DMS153 treated with DMSO at 0.1 percent for 48 hours (cell line): ENCODE results near the gene AURKAIP1.
A peak's percentile ranks its signal among the peaks of the same experiment; 100 is the strongest.
"Not testable (repeated sequence)": the region's sequence is repeated elsewhere in the genome, so short reads cannot be mapped to it uniquely, and the experiment has no call there.

Experiments used
- DNase-seq: peaks from one replicate; lab custom pipeline; 2025; ENCODE audit not compliant: unreplicated experiment; lab: John Stamatoyannopoulos, UW

Gene AURKAIP1

GRCh38 chr1:1374929-1375662, at the start of gene AURKAIP1:
TSS of gene AURKAIP1 (minus strand) at chr1:1375207. CDS start at chr1:1374756, 451 bp downstream.
- DNase-seq = peak; percentile 100

DNA sequence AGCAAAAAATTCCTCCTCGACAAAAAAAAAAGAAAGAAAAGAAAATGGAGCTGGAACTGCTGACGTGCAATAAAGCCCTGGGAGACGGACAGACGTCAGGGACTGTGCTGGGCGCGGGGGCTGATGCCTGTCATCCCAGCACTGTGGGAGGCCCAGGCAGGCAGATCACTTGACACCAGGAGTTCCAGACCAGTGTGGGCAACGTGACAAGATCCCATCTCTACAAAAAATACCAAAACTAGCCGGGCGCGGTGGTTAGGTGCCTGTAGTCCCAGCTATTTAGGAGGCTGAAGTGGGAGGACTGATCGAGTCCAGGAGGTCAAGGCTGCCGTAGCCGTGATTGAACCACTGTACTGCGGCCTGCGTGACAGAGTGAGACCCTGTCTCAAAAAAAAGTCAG, 49.7 kb upstream of the AURKAIP1 start:
- no peak for DNase-seq

DNA sequence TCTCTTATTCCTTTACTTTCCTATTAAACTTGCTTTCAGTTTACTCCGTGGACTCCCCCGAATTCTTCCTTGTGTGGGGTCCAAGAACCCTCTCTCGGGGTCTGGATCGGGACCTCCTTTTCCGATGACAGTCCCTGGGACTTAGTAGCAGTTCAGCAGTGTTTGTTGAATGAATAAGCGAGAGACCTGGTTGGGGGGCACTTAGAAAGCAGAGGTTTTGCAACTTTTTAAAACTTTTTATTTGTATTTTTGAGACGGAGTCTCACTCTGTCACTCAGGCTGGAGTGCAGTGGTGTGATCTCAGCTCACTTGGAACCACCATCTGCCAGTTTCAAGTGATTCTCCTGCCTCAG, 48.2 kb upstream of the AURKAIP1 start:
- no peak for DNase-seq

DNA sequence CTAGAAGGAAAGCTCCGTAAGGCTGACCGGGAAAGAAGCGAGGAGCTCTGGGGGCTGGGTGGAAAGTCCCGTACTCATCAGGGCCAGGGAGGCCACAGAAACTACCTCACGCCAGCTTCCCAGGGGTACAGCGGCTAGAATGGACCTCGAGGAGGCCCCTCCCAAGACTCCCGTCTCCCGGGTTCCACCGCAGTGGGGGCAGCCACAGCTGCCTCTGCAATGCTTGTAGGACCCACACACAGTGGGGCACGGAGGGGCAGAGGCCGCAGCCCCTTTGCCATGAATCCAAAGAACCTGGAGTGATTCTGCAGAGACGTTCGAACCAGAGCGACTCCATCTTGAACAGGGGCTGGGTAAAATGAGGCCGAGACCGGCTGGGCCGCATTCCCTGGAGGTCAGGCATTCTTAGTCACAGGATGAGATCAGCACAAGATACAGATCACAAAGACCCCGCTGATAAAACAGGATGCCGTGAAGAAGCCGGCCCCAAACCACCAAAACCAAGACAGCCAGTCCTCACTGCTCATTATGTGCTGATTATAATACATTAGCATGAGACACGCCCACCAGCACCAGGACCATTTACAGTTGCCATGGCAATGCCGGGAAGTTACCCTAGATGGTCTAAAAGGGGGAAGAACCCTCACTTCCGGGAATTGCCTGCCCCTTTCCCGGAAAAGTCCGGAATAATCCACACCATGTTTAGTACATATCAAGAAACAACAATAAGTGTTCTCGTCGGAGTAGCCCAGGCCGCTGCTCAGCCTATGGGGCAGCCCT, 47.6 kb upstream of the AURKAIP1 start:
- DNase-seq = no peak

- no peak for DNase-seq
These were observed 47.0 kb upstream of the AURKAIP1 start for GRCh38 chr1:1421907-1422464.

GRCh38 chr1:1421147-1421906, 46.3 kb upstream of the AURKAIP1 start, which contains the start of gene ANKRD65:
TSS of gene ANKRD65 (minus strand) at chr1:1421276. CDS start at chr1:1421005, 271 bp downstream.
- DNase-seq = peak; percentile 98

DNA sequence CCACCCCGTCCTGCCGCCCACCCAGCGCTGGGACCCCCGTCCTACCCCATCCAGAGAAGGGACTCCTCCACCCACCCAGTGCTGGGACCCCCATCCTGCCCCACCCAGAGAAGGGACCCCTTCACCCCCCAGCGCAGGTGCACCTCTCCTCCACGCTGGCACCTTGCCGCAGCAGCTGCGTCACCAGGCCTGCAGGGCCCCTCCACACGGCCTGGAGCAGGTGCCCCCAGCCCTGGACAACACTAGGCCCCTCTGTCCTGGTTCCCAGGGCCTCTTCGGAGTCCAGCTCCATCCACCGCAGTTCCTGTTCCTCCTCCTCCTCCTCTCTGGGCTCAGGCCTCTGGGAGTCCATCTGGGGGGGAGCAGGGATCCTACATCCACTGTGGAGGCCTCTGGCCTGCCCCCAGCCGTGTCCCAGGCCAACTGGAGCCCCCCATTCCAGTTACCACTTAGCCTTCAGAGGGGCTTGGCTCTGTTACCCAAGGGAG, 45.7 kb upstream of the AURKAIP1 start:
- DNase-seq = no peak

- no peak for DNase-seq
These were observed 45.0 kb upstream of the AURKAIP1 start for GRCh38 chr1:1419813-1420653.

DNA sequence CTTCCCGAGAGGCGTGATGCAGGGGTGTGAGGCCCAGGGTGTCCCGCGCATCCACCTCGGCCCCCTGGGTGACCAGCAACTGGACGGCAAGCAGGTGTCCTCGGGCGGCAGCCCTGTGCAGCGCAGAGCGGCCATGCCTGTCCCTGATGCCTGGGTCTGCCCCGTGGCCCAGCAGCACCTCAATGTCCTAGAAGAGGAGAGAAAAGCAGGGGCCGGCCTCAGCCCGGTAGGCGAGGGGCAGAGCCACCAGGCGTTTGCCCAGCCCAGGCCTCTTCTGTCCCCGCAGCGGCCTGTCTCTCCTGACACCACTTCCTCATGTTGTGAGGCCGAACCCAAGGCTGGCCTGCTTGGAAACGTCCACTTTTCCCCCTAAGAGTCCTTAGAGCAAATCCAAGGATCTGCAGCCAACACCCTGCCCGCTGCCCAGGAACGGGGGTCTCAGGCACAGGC, 44.4 kb upstream of the AURKAIP1 start:
- DNase-seq = no peak

DNA sequence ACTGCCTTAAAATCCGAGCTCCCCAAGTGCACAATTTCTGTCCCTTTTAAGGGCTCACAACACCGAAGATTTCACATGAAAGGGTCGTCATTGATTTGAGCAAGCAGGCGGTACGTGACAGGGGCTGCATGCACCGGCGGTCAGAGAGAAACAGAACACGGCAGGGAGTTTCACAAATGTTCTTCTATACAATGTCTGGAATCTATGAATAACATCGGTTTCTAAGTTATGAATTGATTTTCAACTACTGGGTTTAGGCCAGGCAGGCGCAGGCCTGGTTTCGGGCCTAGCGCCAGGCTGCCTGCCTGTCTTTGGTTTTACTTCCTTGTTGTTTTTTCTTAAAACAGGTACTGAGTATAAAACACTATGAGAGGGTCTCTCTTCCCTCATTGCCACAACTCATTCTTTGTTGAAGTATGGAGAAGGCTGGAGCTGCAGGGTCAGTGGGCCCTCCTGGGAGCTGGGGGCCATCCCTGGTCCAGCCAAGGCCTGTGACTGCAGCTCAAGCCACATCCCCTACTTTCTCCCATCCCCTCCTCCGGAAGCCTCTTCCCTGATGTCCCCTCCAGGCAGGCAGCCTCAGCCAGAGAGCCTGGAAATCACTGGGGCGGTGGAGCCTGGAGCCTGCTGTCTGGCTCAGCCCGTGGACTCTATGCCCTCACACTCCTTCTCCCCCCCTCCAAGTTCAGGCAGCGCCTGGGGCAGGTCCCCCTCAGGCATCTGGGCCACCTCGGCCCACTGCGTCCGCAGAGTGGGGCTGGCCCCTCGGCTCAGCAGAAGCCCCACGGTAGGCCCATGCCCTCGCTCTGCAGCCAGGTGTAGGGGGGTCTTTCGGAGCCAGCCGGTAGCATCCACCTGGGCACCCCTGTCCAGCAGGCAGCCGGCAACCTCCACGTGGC, 43.7 kb upstream of the AURKAIP1 start:
- no peak for DNase-seq

GRCh38 chr1:1417825-1418463, 42.9 kb upstream of the AURKAIP1 start:
- DNase-seq = not testable (repeated sequence)

- not testable (repeated sequence) for DNase-seq
These were observed 42.4 kb upstream of the AURKAIP1 start for GRCh38 chr1:1417396-1417795.

GRCh38 chr1:1415751-1416150, 40.7 kb upstream of the AURKAIP1 start:
- DNase-seq = no peak

GRCh38 chr1:1412311-1412902, 37.4 kb upstream of the AURKAIP1 start:
- DNase-seq = not testable (repeated sequence)

- DNase-seq = no peak
These were observed 36.6 kb upstream of the AURKAIP1 start for GRCh38 chr1:1411626-1412025.

GRCh38 chr1:1410238-1410637, 35.2 kb upstream of the AURKAIP1 start:
- not testable (repeated sequence) for DNase-seq

- no peak for DNase-seq
These were observed 32.8 kb upstream of the AURKAIP1 start for GRCh38 chr1:1407636-1408318.
